ENCODE data around the gene PYCR2.

GRCh38 chr1:225972344-225973152 lies 48.5 kb upstream of the PYCR2 start:
- TF ChIP-seq POLR2A (IDR thresholded peaks at IDR 0.05): no peak
- TF ChIP-seq CTCF (IDR thresholded peaks at IDR 0.05): no peak
